Endothelial cell of umbilical vein (primary cell): ENCODE data around the gene GPNMB. TPM values are rescaled to one million over a fixed set of nuclear protein-coding genes. Genes with fewer than 3 reads are reported as not detected.

Experiments
- BruUV-seq: library from RNA; stranded (reverse); fragments of 400-500 nt; replicated peaks from 2 replicates; lab custom pipeline; 2021; lab: Mats Ljungman, UMichigan
- CTCF ChIA-PET: fragments of 300-600, 350-600 bp; sonication (Branson Sonifier 250); formaldehyde crosslinking; loops from one replicate; lab custom pipeline; 2021; ENCODE audit warnings: antibody characterized with exemption, inconsistent platforms; lab: Charles Lee
- POLR2A ChIA-PET: fragments of 300-600, 350-600 bp; sonication (Branson Sonifier 250); formaldehyde crosslinking; loops from one replicate; lab custom pipeline; 2021; ENCODE audit warnings: antibody characterized with exemption, inconsistent platforms; lab: Charles Lee
- DNase-seq: peaks from one replicate; pipeline ENCODE4 v3.0.0-alpha.2; 2011; ENCODE audit warnings: low read depth, low spot score
- FAIRE-seq: peaks from 2 replicates; lab custom pipeline; 2011; peaks lifted over from hg19 to GRCh38; lab: Jason Lieb, UNC
- H2AFZ ChIP-seq: 2 replicates; pipeline ENCODE4 v1.6.0; 2012; ENCODE audit warnings: low read depth, low read length, control low read depth, inconsistent platforms
- H3K27ac ChIP-seq: 2 replicates; pipeline ENCODE4 v1.5.1; 2011; ENCODE audit warnings: low read depth, mild to moderate bottlenecking, control low read depth, low read length, moderate library complexity; ENCODE audit not compliant: insufficient read depth
- H3K27me3 ChIP-seq, 2 experiments: 2 replicates each; pipeline versions ENCODE4 v1.6.0 to v1.6.1; 2011; ENCODE audit warnings: low read length in 2 of 2, mixed read lengths in 1 of 2; ENCODE audit not compliant: control insufficient read depth in 2 of 2, insufficient read depth in 2 of 2
- H3K36me3 ChIP-seq, 2 experiments: 2 replicates in 1 of 2; 3 replicates in 1 of 2; pipeline ENCODE4 v1.5.1; 2011; ENCODE audit warnings: low read length in 2 of 2, mild to moderate bottlenecking in 1 of 2, moderate library complexity in 1 of 2; ENCODE audit not compliant: control insufficient read depth in 2 of 2, insufficient read depth in 2 of 2; ENCODE audit errors: extremely low read depth in 1 of 2
- H3K4me1 ChIP-seq: 3 replicates; pipeline ENCODE4 v1.5.1; 2011; ENCODE audit warnings: mild to moderate bottlenecking, low read length; ENCODE audit not compliant: control insufficient read depth, insufficient read depth; ENCODE audit errors: extremely low read depth
- H3K4me2 ChIP-seq: 2 replicates; pipeline ENCODE4 v1.6.1; 2011; ENCODE audit warnings: low read length, control low read depth, mixed read lengths; ENCODE audit not compliant: insufficient read depth
- H3K4me3 ChIP-seq, 3 experiments: fragments of 200-600 bp in 1 of 3; sonication (generic), shearing (Covaris generic) in 1 of 3; replicated peaks in 1 of 3; 2 replicates each; pipeline ENCODE4 v1.5.1; 2011 to 2016; ENCODE audit warnings: control low read depth in 3 of 3, low read length in 3 of 3, mild to moderate bottlenecking in 2 of 3, inconsistent platforms in 1 of 3, low read depth in 1 of 3, moderate library complexity in 1 of 3; ENCODE audit not compliant: insufficient read depth in 1 of 3
- H3K79me2 ChIP-seq: 2 replicates; pipeline ENCODE4 v1.6.0; 2012; ENCODE audit warnings: low read length, inconsistent platforms; ENCODE audit not compliant: control insufficient read depth, insufficient read depth
- H3K9ac ChIP-seq: replicated peaks from 2 replicates; pipeline ENCODE3; 2011; ENCODE audit warnings: low read length, control low read depth; ENCODE audit not compliant: insufficient read depth; ENCODE audit errors: extremely low read depth
- H3K9me1 ChIP-seq: replicated peaks from 3 replicates; pipeline ENCODE4 v1.6.0; 2011; ENCODE audit warnings: mild to moderate bottlenecking, low read length; ENCODE audit not compliant: control insufficient read depth, insufficient read depth; ENCODE audit errors: extremely low read depth
- H3K9me3 ChIP-seq: replicated peaks from 2 replicates; pipeline ENCODE4 v1.5.1; 2012; ENCODE audit warnings: low read length, inconsistent platforms; ENCODE audit not compliant: control insufficient read depth, insufficient read depth
- H4K20me1 ChIP-seq: replicated peaks from 2 replicates; pipeline ENCODE3; 2011; ENCODE audit warnings: mild to moderate bottlenecking, low read length; ENCODE audit not compliant: control insufficient read depth, insufficient read depth; ENCODE audit errors: extremely low read depth
- EZH2 ChIP-seq: IDR thresholded peaks from 2 replicates; pipeline ENCODE4 v1.6.1; 2012; ENCODE audit warnings: borderline replicate concordance, low read depth, mild to moderate bottlenecking, moderate library complexity, low read length, inconsistent platforms; ENCODE audit not compliant: severe bottlenecking
- FOS ChIP-seq: IDR thresholded peaks from 2 replicates; pipeline ENCODE4 v1.6.1; 2011; ENCODE audit warnings: mild to moderate bottlenecking, low read length, moderate library complexity, borderline replicate concordance; ENCODE audit not compliant: insufficient read depth
- GATA2 ChIP-seq: IDR thresholded peaks from 2 replicates; pipeline ENCODE4 v1.7.0; 2011; ENCODE audit warnings: low read depth, mild to moderate bottlenecking, moderate library complexity, mixed read lengths, low read length; ENCODE audit not compliant: insufficient read length, insufficient read depth
- JUN ChIP-seq: IDR thresholded peaks from 2 replicates; pipeline ENCODE4 v1.6.1; 2011; ENCODE audit warnings: borderline replicate concordance, low read depth; ENCODE audit not compliant: insufficient read length, insufficient read depth
- MAX ChIP-seq: IDR thresholded peaks from 2 replicates; pipeline ENCODE4 v1.6.1; 2011; ENCODE audit not compliant: insufficient read depth, insufficient read length
- MYC ChIP-seq: IDR thresholded peaks from one replicate; pipeline ENCODE4 v1.6.1; 2011; ENCODE audit warnings: mild to moderate bottlenecking, low read depth, low read length
- POLR2A ChIP-seq: IDR thresholded peaks from 2 replicates; pipeline ENCODE4 v1.6.1; 2012; ENCODE audit warnings: low read depth, mild to moderate bottlenecking, control low read depth, low read length
- POLR2AphosphoS5 ChIP-seq: IDR thresholded peaks from 2 replicates; pipeline ENCODE4 v1.6.1; 2012; ENCODE audit warnings: low read depth, mild to moderate bottlenecking, control low read depth, low read length, moderate library complexity; ENCODE audit not compliant: insufficient read depth
- dilution Hi-C: fragments of 300-500 bp; cut with MboI; formaldehyde crosslinking; loops from one replicate; pipeline ENCODE4 v1.15.0; 2019; ENCODE audit warnings: low sequenced_read_pairs; ENCODE audit not compliant: extremely low pct_ligation_motif_present
- intact Hi-C: fragments of 100-400 bp; cut with micrococcal nuclease; formaldehyde crosslinking; loops from one replicate; pipeline ENCODE4 v1.10.0; 2022
- polyA plus RNA-seq, 4 experiments: library from polyadenylated mRNA; depleted of rRNA in 3 of 4; stranded (reverse) in 3 of 4; unstranded in 1 of 4; fragments of >200 nt; gene quantifications; 2 replicates each; pipeline versions ENCODE4 v1.2.1 to v1.2.3, GENCODE V29; 2011 to 2012; ENCODE audit warnings: missing spikeins in 1 of 4
- total RNA-seq: library from RNA; stranded (reverse); gene quantifications from 2 replicates; pipeline ENCODE4 v1.2.3, GENCODE V29; 2021
- TF ChIP-seq, protein P1 (sequence below), 2 donors: IDR thresholded peaks; 1 replicate in 1 of 2; 2 replicates in 1 of 2; pipeline ENCODE4 v1.5.1; 2011; ENCODE audit warnings: low read length in 2 of 2, mild to moderate bottlenecking in 2 of 2, moderate library complexity in 2 of 2, control low read depth in 1 of 2, inconsistent platforms in 1 of 2, low read depth in 1 of 2; ENCODE audit not compliant: insufficient read depth in 1 of 2; ENCODE audit errors: extremely low read depth in 1 of 2

The GPNMB gene
- total and polyA plus RNA-seq, 2 donors (not counting 3 experiments of a cell fraction or from before 2014, with no cell fraction given): 0.29 to 0.33 TPM

- dilution Hi-C loops: no loop called here
- H3K4me3 ChIP-seq: no peak overlapping the region
- H3K27ac ChIP-seq: no peak overlapping the region
- no peaks in the 10 kb centered on the region for H3K36me3 ChIP-seq
- no peaks in the 10 kb centered on the region for H3K4me1 ChIP-seq
- no peak overlapping the region for H3K9ac ChIP-seq
- FAIRE-seq (no peak), DNase-seq (no peak)
- H3K9me1 ChIP-seq: no peaks in the 10 kb centered on the region
- POLR2A ChIA-PET: no interaction called here
- no peaks in the 10 kb centered on the region for H4K20me1 ChIP-seq
- BruUV-seq: no TSS peak
- CTCF ChIA-PET: no interaction called here
- no peak overlapping the region for H2AFZ ChIP-seq
- H3K9me3 ChIP-seq: no peaks in the 10 kb centered on the region
- intact Hi-C loops: no loop called here
- peaks cover 4 to 5% of the 10 kb centered on the region in 2 experiments for H3K27me3 ChIP-seq
- H3K79me2 ChIP-seq: no peaks in the 10 kb centered on the region
- TF ChIP-seq MYC (no peak), JUN (no peak), POLR2A (no peak), POLR2AphosphoS5 (no peak), FOS (no peak), MAX (no peak), GATA2 (no peak), EZH2 (no peak)
- TF ChIP-seq, protein P1, sequence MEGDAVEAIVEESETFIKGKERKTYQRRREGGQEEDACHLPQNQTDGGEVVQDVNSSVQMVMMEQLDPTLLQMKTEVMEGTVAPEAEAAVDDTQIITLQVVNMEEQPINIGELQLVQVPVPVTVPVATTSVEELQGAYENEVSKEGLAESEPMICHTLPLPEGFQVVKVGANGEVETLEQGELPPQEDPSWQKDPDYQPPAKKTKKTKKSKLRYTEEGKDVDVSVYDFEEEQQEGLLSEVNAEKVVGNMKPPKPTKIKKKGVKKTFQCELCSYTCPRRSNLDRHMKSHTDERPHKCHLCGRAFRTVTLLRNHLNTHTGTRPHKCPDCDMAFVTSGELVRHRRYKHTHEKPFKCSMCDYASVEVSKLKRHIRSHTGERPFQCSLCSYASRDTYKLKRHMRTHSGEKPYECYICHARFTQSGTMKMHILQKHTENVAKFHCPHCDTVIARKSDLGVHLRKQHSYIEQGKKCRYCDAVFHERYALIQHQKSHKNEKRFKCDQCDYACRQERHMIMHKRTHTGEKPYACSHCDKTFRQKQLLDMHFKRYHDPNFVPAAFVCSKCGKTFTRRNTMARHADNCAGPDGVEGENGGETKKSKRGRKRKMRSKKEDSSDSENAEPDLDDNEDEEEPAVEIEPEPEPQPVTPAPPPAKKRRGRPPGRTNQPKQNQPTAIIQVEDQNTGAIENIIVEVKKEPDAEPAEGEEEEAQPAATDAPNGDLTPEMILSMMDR (IDR thresholded peaks at IDR 0.05; ENCODE audit: extremely low read depth in 1 of 2, insufficient read depth in 1 of 2, low read depth in 1 of 2, low read length in 2 of 2): no peak
- no peak overlapping the region for H3K4me2 ChIP-seq
Measured at GRCh38 chr7:23207021-23207420, 39.6 kb upstream of the GPNMB start.
